ENCODE data around the gene SCD. TPM values are rescaled to one million over a fixed set of nuclear protein-coding genes. Genes with fewer than 3 reads are reported as not detected.

Gene SCD
- total and polyA plus RNA-seq, 2 of the 13 experiments (the other 11 are each of a cell fraction or from before 2014, with no cell fraction given), result 492 to 512 TPM

- TF ChIP-seq KLF15 (CRISPR knock-in tag; IDR thresholded peaks at IDR 0.05; ENCODE audit: borderline replicate concordance), result no peak
- TF ChIP-seq ZNF775 (CRISPR knock-in tag; IDR thresholded peaks at IDR 0.05; ENCODE audit: borderline replicate concordance), result no peak
- no peak for TF ChIP-seq GTF3A (CRISPR knock-in tag; conservative IDR thresholded peaks at IDR 0.05)
- TF ChIP-seq TGIF2 (CRISPR knock-in tag; IDR thresholded peaks at IDR 0.05), result no peak; the same call in none of the 2 replicates
- TF ChIP-seq ZNF547 (CRISPR knock-in tag; IDR thresholded peaks at IDR 0.05), result no peak; the same call in 1 of the 2 replicates
- peak; percentile 18; the same call in 1 of the 2 replicates for TF ChIP-seq CCDC6 (CRISPR knock-in tag; IDR thresholded peaks at IDR 0.05)
- TF ChIP-seq ZNF703 (CRISPR knock-in tag; IDR thresholded peaks at IDR 0.05; ENCODE audit: borderline replicate concordance), result no peak; the same call in 1 of the 2 replicates
- TF ChIP-seq ZFP91 (CRISPR knock-in tag; IDR thresholded peaks at IDR 0.05; ENCODE audit: borderline replicate concordance), result peak; percentile 61; the same call in 1 of the 2 replicates
- TF ChIP-seq, protein P1, sequence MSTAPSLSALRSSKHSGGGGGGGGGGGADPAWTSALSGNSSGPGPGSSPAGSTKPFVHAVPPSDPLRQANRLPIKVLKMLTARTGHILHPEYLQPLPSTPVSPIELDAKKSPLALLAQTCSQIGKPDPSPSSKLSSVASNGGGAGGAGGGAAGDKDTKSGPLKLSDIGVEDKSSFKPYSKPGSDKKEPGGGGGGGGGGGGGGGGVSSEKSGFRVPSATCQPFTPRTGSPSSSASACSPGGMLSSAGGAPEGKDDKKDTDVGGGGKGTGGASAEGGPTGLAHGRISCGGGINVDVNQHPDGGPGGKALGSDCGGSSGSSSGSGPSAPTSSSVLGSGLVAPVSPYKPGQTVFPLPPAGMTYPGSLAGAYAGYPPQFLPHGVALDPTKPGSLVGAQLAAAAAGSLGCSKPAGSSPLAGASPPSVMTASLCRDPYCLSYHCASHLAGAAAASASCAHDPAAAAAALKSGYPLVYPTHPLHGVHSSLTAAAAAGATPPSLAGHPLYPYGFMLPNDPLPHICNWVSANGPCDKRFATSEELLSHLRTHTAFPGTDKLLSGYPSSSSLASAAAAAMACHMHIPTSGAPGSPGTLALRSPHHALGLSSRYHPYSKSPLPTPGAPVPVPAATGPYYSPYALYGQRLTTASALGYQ (CRISPR knock-in tag; IDR thresholded peaks at IDR 0.05), result no peak
- TF ChIP-seq DMTF1 (CRISPR knock-in tag; IDR thresholded peaks at IDR 0.05), result no peak
- TF ChIP-seq ZSCAN20 (CRISPR knock-in tag; IDR thresholded peaks at IDR 0.05; ENCODE audit: borderline replicate concordance), result no peak
- TF ChIP-seq GLI4 (CRISPR knock-in tag; IDR thresholded peaks at IDR 0.05; ENCODE audit: borderline replicate concordance), result no peak
- no peak for TF ChIP-seq ATAD3A (CRISPR knock-in tag; IDR thresholded peaks at IDR 0.05)
- no peak for TF ChIP-seq NONO (IDR thresholded peaks at IDR 0.05)
- TF ChIP-seq NONO (CRISPR knock-in tag; conservative IDR thresholded peaks at IDR 0.05), result peak; percentile 47
- TF ChIP-seq ZFP1 (CRISPR knock-in tag; IDR thresholded peaks at IDR 0.05), result no peak
- TF ChIP-seq ZSCAN25 (CRISPR knock-in tag; IDR thresholded peaks at IDR 0.05), result no peak
- TF ChIP-seq ZNF639 (CRISPR knock-in tag; conservative IDR thresholded peaks at IDR 0.05), result 0 out of 2 replicates have a peak, but pooled peaks have one; percentile 10
- TF ChIP-seq SMAD9 (CRISPR knock-in tag; IDR thresholded peaks at IDR 0.05), result no peak
- TF ChIP-seq ZMYM3 (CRISPR knock-in tag; IDR thresholded peaks at IDR 0.05), result peak; percentile 88
- 0 out of 2 replicates have a peak, but pooled peaks have one; percentile 18 for TF ChIP-seq SRF (IDR thresholded peaks at IDR 0.05; ENCODE audit: low read depth, low read length)
Measured at GRCh38 chr10:100373298-100374199, 26.5 kb downstream of the SCD start (continued).
